Ovary (tissue), 1 donor: Measurements from ENCODE around the gene C16orf54.
"Not testable (repeated sequence)": the region's sequence is repeated elsewhere in the genome, so short reads cannot be mapped to it uniquely, and the experiment has no call there.

Experiments
- EP300 ChIP-seq: sonication (generic); formaldehyde crosslinking; IDR thresholded peaks from one replicate; pipeline ENCODE4 v1.6.1; 2017; ENCODE audit warnings: antibody characterized with exemption
- POLR2A ChIP-seq: fragments of 450-650 bp; IDR thresholded peaks from one replicate; pipeline ENCODE4 v1.6.1; 2017; ENCODE audit warnings: antibody characterized with exemption, mild to moderate bottlenecking, moderate library complexity

DNA sequence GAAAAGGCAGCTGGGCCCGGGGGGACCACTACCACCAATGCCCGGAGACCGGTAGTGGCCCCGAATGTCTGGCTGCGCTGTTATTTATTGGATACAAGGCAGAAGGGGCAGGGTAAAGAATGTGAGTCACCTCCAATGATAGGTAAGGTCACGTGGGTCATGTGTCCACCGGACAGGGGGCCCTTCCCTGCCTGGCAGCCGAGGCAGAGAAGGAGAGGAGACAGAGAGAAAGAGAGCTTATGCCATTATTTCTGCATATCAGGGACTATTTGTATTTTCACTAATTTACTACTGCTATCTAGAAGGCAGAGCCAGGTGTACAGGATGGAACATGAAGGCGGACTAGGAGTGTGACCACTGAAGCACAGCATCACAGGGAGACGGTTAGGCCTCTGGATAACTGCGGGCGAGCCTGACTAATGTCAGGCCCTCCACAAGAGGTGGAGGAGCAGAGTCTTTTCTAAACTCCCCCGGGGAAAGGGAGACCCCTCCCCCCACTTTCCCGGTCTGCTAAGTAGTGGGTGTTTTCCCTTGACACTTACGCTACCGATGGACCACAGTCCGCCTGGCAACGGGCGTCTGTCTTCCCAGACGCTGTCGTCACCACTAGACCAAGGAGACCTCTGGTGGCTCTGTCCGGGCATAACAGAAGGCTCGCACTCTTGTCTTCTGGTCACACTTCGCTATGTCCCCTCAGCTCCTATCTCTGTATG is 24.5 kb downstream of the C16orf54 start:
- TF ChIP-seq EP300, POLR2A: not testable (repeated sequence)
